GM12801 (cell line): ENCODE results near the gene PHEX.

ENCODE experiments used
- TF ChIP-seq, protein P1 (sequence below): IDR thresholded peaks from one replicate; pipeline ENCODE4 v1.5.1; 2011; ENCODE audit warnings: control low read depth; ENCODE audit not compliant: insufficient read length; ENCODE audit errors: extremely low read depth

The PHEX gene

DNA sequence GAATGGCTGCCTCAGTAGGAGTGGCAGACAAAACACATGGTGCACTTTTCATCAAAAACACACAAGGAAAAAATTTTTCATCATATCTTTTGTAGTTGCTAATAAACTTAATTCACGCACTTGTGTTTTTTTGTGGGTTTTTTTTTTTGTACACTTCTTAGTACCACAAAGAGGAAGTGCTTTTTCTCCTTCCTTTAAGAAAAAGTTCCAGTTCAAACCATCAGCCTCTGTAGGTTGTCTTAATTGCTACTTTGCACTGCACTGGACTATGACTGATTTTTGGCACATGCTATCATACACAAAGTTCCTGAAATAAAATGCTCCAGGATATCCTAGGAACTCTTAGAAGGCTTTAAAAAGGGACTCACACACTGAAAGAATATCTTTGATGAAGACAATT, at the start of gene PHEX:
TSS of gene PHEX (plus strand) at position 242 of the 400 bp plus-strand sequence. CDS start 681 bp downstream, outside the sequence.
- TF ChIP-seq, protein P1, sequence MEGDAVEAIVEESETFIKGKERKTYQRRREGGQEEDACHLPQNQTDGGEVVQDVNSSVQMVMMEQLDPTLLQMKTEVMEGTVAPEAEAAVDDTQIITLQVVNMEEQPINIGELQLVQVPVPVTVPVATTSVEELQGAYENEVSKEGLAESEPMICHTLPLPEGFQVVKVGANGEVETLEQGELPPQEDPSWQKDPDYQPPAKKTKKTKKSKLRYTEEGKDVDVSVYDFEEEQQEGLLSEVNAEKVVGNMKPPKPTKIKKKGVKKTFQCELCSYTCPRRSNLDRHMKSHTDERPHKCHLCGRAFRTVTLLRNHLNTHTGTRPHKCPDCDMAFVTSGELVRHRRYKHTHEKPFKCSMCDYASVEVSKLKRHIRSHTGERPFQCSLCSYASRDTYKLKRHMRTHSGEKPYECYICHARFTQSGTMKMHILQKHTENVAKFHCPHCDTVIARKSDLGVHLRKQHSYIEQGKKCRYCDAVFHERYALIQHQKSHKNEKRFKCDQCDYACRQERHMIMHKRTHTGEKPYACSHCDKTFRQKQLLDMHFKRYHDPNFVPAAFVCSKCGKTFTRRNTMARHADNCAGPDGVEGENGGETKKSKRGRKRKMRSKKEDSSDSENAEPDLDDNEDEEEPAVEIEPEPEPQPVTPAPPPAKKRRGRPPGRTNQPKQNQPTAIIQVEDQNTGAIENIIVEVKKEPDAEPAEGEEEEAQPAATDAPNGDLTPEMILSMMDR: no peak

DNA sequence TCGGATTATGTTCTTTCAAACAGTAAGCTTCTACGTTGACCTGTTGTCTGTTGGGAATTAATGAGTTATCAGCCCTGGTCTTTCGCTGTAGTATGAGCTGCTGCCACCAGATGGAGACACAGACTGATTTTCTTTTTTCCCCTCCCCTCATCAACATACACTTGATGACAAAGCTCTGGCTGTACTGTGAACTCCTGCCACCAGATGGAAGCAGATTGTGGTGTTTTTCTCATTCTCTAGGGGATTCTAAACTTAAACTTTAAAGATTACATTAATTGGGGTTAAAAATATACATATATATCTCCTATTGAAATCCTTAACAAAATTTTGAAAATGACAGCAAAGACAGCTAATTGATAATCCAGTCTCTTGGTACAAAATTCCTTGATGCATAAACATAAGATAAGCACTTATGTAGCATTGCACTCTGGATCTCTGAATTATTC, 46.8 kb upstream of the PHEX start:
- TF ChIP-seq, protein P1: no peak

DNA sequence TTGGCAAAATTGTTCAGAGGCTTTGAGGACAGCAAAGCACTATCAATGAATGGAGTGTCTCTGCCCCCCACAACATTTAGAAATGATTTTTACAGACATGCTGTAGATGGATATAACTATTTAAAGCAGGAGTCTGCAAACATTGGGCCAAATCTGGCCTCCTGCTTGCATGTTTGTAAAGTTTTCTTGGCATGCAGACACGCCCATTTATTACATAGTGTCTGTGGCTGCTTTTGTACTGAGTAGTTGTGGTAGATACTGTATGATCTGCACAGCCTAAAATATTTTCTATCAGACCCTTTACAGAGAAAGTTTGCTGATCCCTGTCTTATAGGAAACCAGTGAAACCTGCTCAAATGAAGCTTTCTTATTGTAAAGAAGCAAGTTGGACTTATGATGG, 45.5 kb upstream of the PHEX start:
- TF ChIP-seq, protein P1: no peak

DNA sequence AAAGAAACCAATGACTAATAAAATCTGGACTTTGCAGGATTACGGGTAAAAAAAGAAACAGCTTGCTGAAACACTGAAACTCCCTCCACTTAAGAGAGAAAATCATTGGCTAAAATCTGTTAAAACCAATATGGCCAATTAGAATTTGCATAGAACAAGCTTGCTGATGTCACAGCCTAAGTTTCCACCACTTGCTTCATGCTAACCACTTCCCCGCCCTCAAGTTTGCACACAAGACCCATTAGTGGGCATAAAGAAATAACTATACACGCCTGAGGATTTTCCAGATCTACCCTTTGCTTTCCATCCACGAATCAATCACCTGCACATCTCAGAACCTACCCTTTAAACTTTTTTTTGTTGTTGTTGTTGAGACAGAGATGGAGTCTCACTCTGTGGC, 42.7 kb upstream of the PHEX start:
- TF ChIP-seq, protein P1: no peak

DNA sequence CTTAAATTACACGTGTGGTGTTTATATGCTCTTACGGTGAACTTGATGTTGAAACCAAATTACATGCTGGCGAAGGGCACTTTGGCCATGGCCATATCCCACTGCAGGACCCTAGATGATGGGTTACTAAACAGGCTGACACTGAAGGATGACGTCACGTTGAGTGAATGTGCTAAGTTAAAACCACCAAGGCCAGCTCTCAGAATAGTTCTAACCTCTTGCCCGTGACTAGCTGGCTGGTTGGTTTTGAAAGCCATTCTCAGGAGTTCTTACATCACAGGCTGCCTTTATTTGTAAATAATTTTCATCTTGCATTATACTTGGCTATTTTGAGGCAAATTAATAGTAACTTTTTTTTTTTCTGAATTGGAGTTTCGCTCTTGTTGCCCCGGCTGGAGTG, 41.3 kb upstream of the PHEX start:
- TF ChIP-seq, protein P1: no peak

DNA sequence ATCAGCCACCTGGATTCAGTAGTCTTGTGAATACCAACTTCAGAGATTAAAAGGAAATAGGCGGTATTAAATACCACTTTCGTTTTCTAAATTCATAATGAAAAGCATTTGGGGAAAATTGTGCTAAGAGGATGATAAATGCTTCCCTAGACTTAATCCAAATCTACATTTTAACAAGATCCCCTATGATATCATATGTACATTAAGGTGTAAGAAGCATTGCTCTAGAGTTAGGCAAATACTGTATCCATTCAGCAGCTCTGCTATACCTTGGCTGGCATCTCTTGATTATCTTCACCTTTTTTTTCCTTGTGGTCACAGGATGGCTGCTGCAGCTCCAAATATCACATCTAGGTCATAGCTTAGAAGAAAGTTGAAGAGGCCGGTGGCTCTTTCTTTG, 40.6 kb upstream of the PHEX start:
- TF ChIP-seq, protein P1: no peak

DNA sequence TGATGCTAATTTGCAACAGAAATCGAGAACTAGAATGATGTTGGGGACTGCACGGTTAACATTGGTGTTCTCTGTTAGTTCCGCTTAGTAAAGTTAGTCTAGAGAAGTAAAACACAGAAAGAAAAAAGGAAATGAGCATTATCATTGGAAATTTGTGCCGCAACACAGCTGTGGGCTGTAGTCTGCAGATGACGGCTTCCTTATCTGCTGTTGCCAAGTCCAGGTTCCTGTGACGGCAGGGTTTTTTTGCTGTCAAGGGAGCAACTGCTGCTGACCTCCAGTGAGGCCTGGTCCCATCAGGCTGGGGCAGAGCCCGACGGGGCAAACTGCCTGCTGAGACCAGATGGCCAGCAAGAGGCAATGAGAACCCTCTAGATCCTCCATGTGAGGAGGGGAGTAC, 38.9 kb upstream of the PHEX start:
- TF ChIP-seq, protein P1: no peak
